Prostate gland (tissue), 2 donors: ENCODE data around the gene NGEF.

Experiments used
- POLR2A ChIP-seq: fragments of 450-650 bp; IDR thresholded peaks from one replicate; pipeline ENCODE4 v1.6.1; 2016; ENCODE audit warnings: antibody characterized with exemption, mild to moderate bottlenecking
- POLR2AphosphoS5 ChIP-seq: sonication (generic); formaldehyde crosslinking; IDR thresholded peaks from one replicate; pipeline ENCODE4 v1.6.1; 2017; ENCODE audit warnings: antibody characterized with exemption
- TF ChIP-seq, protein P1 (sequence below), 4 experiments: fragments of 200-600 bp in 2 of 4; fragments of 450-650 bp in 2 of 4; sonication (generic) in 2 of 4; IDR thresholded peaks; 1 replicate in 3 of 4; 2 replicates in 1 of 4; pipeline ENCODE4 v1.5.1; 2016 to 2019; ENCODE audit warnings: antibody characterized with exemption in 4 of 4, mild to moderate bottlenecking in 2 of 4, moderate library complexity in 2 of 4

DNA sequence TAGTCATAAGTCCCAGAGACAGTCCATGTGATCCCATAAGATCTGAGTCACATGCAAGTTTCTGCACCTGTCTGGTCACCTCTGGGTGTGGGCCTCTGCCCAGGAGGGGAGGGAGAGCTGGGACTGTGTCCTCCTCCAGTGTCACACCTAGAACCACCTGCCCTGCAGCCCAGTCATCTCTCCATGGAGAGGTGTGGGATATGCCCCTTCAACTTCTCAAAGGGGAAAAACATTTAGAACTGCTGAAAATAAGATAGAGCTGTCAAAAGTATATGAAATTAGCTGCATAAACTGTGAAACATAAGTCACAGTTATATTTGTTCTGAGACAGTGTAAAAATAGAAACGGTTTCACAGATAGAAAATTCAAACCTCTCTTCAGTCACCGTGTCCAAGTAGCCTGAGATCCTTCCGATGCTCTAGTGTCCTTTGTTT, 55.4 kb downstream of the NGEF start:
- TF ChIP-seq, protein P1, sequence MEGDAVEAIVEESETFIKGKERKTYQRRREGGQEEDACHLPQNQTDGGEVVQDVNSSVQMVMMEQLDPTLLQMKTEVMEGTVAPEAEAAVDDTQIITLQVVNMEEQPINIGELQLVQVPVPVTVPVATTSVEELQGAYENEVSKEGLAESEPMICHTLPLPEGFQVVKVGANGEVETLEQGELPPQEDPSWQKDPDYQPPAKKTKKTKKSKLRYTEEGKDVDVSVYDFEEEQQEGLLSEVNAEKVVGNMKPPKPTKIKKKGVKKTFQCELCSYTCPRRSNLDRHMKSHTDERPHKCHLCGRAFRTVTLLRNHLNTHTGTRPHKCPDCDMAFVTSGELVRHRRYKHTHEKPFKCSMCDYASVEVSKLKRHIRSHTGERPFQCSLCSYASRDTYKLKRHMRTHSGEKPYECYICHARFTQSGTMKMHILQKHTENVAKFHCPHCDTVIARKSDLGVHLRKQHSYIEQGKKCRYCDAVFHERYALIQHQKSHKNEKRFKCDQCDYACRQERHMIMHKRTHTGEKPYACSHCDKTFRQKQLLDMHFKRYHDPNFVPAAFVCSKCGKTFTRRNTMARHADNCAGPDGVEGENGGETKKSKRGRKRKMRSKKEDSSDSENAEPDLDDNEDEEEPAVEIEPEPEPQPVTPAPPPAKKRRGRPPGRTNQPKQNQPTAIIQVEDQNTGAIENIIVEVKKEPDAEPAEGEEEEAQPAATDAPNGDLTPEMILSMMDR (IDR thresholded peaks at IDR 0.05), result no peak
- TF ChIP-seq POLR2AphosphoS5, result no peak
- TF ChIP-seq POLR2A, result no peak
